ACC112 (cell line): Measurements from ENCODE around the gene AGK.
A peak's percentile ranks its signal among the peaks of the same experiment; 100 is the strongest.

ENCODE experiments used
- H2AFZ ChIP-seq: fragments of 200-600 bp; sonication (generic); one replicate; pipeline ENCODE4 v1.6.0; 2017; ENCODE audit warnings: antibody characterized with exemption, low read length; ENCODE audit not compliant: unreplicated experiment
- H3K27ac ChIP-seq: fragments of 200-600 bp; sonication (generic); 2 replicates; pipeline ENCODE4 v1.5.1; 2014; ENCODE audit warnings: low read depth, mild to moderate bottlenecking, antibody characterized with exemption, low read length, moderate library complexity
- H3K27me3 ChIP-seq: fragments of 200-600 bp; sonication (generic); 2 replicates; pipeline ENCODE4 v1.6.1; 2014; ENCODE audit warnings: mild to moderate bottlenecking, antibody characterized with exemption, low read length, moderate library complexity, mixed read lengths; ENCODE audit not compliant: insufficient read depth
- H3K36me3 ChIP-seq: fragments of 200-600 bp; sonication (generic); 2 replicates; pipeline ENCODE4 v1.6.1; 2016; ENCODE audit warnings: mild to moderate bottlenecking, antibody characterized with exemption, low read length, moderate library complexity, mixed read lengths; ENCODE audit not compliant: insufficient read depth
- H3K4me1 ChIP-seq: fragments of 200-600 bp; sonication (generic); one replicate; pipeline ENCODE4 v1.6.1; 2016; ENCODE audit warnings: low read length, mixed read lengths; ENCODE audit not compliant: insufficient read depth, unreplicated experiment, control insufficient read depth
- H3K4me3 ChIP-seq: fragments of 200-600 bp; sonication (generic); 2 replicates; pipeline ENCODE4 v1.5.1; 2014; ENCODE audit warnings: mild to moderate bottlenecking, low read depth, low read length
- H3K79me2 ChIP-seq: fragments of 200-600 bp; sonication (generic); one replicate; pipeline ENCODE4 v1.6.0; 2016; ENCODE audit warnings: low read length; ENCODE audit not compliant: control insufficient read depth, unreplicated experiment, insufficient read depth

The AGK gene

DNA sequence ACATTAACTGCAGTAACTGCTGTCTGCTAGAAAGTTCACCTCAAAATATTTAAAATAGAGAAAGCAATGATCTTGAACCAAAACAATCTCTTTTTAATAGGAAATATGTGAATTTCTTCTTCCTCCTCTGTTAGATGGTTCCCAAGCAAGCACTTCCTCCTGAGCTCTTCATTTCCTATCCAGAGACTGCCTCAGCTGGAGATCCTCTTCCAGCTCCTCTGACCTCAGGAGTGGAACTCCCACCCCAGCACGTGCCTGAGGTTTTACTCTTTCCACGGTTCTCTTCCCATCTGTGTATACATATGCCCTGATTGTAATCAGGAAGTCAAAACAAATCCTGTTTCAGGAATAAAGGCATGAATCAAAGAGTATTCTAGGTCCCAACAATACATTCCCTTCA is 145.1 kb downstream of the AGK start:
- H2AFZ ChIP-seq: no peak overlapping the region
- H3K27ac ChIP-seq: no peak overlapping the region
- H3K27me3 ChIP-seq: no peaks in the 10 kb centered on the region
- no peaks in the 10 kb centered on the region for H3K36me3 ChIP-seq
- H3K79me2 ChIP-seq: no peaks in the 10 kb centered on the region
- H3K4me3 ChIP-seq: no peak overlapping the region
- peaks cover 3% of the 10 kb centered on the region for H3K4me1 ChIP-seq

GRCh38 chr7:141697211-141697871 is 146.1 kb downstream of the AGK start:
- Histone ChIP-seq H3K4me3 (no peak overlapping the region), H3K27ac (no peak overlapping the region), H3K27me3 (no peaks in the 10 kb centered on the region), H2AFZ (no peak overlapping the region), H3K79me2 (no peaks in the 10 kb centered on the region), H3K36me3 (no peaks in the 10 kb centered on the region), H3K4me1 (peaks cover 3% of the 10 kb centered on the region)

- Histone ChIP-seq H3K4me1 (peaks cover 8% of the 10 kb centered on the region), H3K27ac (no peak overlapping the region), H3K27me3 (peaks cover 4% of the 10 kb centered on the region; the same call in 1 of the 2 replicates), H3K79me2 (no peaks in the 10 kb centered on the region), H3K36me3 (no peaks in the 10 kb centered on the region), H2AFZ (no peak overlapping the region), H3K4me3 (no peak overlapping the region)
These were observed 147.2 kb downstream of the AGK start for GRCh38 chr7:141698247-141699015.

GRCh38 chr7:141699860-141700259 is 148.7 kb downstream of the AGK start:
- Histone ChIP-seq H3K79me2 (no peaks in the 10 kb centered on the region), H3K4me1 (peaks cover 8% of the 10 kb centered on the region), H3K4me3 (no peak overlapping the region), H2AFZ (no peak overlapping the region), H3K27me3 (peaks cover 6% of the 10 kb centered on the region; the same call in 1 of the 2 replicates), H3K27ac (no peak overlapping the region), H3K36me3 (no peaks in the 10 kb centered on the region)

GRCh38 chr7:141700296-141700847 is 149.2 kb downstream of the AGK start:
- H3K4me3 ChIP-seq: peak overlapping the region; percentile 92
- no peaks in the 10 kb centered on the region for H3K79me2 ChIP-seq
- H3K4me1 ChIP-seq: peaks cover 8% of the 10 kb centered on the region
- H3K27me3 ChIP-seq: peaks cover 6% of the 10 kb centered on the region; the same call in 1 of the 2 replicates
- H3K27ac ChIP-seq: no peak overlapping the region
- H3K36me3 ChIP-seq: no peaks in the 10 kb centered on the region
- H2AFZ ChIP-seq: no peak overlapping the region

GRCh38 chr7:141700848-141701371 is 149.7 kb downstream of the AGK start:
- Histone ChIP-seq H2AFZ (peak overlapping the region; percentile 64), H3K79me2 (no peaks in the 10 kb centered on the region), H3K4me3 (peak overlapping the region; percentile 92), H3K4me1 (peaks cover 8% of the 10 kb centered on the region), H3K27me3 (peaks cover 6% of the 10 kb centered on the region; the same call in 1 of the 2 replicates), H3K36me3 (no peaks in the 10 kb centered on the region), H3K27ac (no peak overlapping the region)

GRCh38 chr7:141701489-141702046 is 150.4 kb downstream of the AGK start:
- H3K4me3 ChIP-seq: peak overlapping the region; percentile 92
- no peaks in the 10 kb centered on the region for H3K36me3 ChIP-seq
- peaks cover 8% of the 10 kb centered on the region for H3K4me1 ChIP-seq
- H3K79me2 ChIP-seq: no peaks in the 10 kb centered on the region
- peak overlapping the region; percentile 90 for H2AFZ ChIP-seq
- peaks cover 6% of the 10 kb centered on the region; the same call in 1 of the 2 replicates for H3K27me3 ChIP-seq
- H3K27ac ChIP-seq: no peak overlapping the region

- peaks cover 8% of the 10 kb centered on the region for H3K4me1 ChIP-seq
- H3K4me3 ChIP-seq: peak within 1 kb of the TSS; percentile 92
- peak within 1 kb of the TSS; percentile 97 for H2AFZ ChIP-seq
- H3K79me2 ChIP-seq: no peaks in the 10 kb centered on the region
- no peak within 1 kb of the TSS for H3K27ac ChIP-seq
- H3K27me3 ChIP-seq: peaks cover 12% of the 10 kb centered on the region; the same call in 1 of the 2 replicates
- no peaks in the 10 kb centered on the region for H3K36me3 ChIP-seq
These were observed 150.9 kb downstream of the AGK start, which contains the start of gene DENND11 for GRCh38 chr7:141702047-141702567. Gene DENND11 (minus strand): TSS chr7:141702166. CDS start chr7:141702153, 13 bp downstream.

GRCh38 chr7:141702892-141703291 is 151.7 kb downstream of the AGK start:
- peak overlapping the region; percentile 36 for H2AFZ ChIP-seq

DNA sequence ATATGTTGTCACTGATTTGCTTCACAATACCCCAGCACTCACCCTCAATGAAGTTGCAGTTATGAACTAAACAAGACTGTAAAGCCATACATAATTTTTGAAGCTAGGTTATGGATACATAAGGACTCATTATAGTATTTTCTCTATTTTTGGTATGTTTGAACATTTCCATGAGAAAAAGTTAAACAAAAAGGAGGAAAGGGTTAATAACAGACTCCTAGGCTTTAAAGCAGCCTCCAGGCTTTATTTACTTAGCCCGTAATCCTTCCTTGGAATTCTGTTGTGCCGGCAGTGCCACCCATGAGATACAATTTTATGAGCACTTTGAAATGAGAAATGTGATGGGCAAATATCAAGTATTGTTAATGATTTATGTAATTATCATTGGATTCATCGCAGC is 152.9 kb downstream of the AGK start:
- no peak overlapping the region for H3K27ac ChIP-seq

More at GRCh38 chr7:141702892-141703291, 151.7 kb downstream of the AGK start:
- peaks cover 13% of the 10 kb centered on the region; the same call in 1 of the 2 replicates for H3K27me3 ChIP-seq
- H3K36me3 ChIP-seq: no peaks in the 10 kb centered on the region
- peaks cover 8% of the 10 kb centered on the region for H3K4me1 ChIP-seq
- no peak overlapping the region for H3K27ac ChIP-seq
- peak overlapping the region; percentile 86 for H3K4me3 ChIP-seq
- no peaks in the 10 kb centered on the region for H3K79me2 ChIP-seq

More for the DNA sequence above, 152.9 kb downstream of the AGK start:
- peaks cover 8% of the 10 kb centered on the region for H3K4me1 ChIP-seq
- no peaks in the 10 kb centered on the region for H3K36me3 ChIP-seq
- no peaks in the 10 kb centered on the region for H3K79me2 ChIP-seq
- no peak overlapping the region for H3K4me3 ChIP-seq
- peaks cover 15% of the 10 kb centered on the region; the same call in 1 of the 2 replicates for H3K27me3 ChIP-seq
- H2AFZ ChIP-seq: no peak overlapping the region
